ENCODE measurements around the gene SPATA31D4.
"Not testable (repeated sequence)": the region's sequence is repeated elsewhere in the genome, so short reads cannot be mapped to it uniquely, and the experiment has no call there.

The SPATA31D4 gene

DNA sequence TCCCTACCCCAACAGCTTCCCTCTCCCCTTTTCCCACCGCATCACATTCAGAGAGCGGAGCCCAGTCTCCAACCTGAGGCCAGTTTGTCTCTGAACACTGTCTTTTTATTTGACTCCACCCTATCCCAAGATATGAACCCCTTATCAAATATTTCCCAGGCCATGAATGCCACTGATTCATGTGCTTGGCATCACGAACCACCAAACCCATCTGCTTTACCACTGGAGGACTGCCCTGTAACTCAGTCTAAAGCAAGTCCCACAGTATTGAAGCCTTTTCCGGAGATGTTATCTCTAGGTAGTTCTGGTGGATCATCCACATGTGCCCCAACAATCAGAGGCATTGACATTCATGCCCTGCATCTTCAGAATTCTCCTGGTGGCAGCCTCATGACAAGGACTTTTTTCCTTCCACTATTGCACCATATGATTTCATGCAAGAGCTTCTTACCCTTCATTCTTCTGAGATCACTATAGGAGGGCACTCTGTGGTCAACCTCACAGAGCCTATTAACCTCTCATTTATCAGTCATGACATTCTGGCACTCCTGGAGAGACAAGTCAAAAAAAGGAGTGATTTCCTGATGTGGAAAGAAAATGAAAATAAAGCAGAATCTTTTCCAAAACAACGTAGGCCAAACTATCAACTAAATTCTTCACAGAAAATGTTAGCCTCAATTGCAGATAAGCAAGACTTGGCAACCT lies 12.3 kb upstream of the SPATA31D4 start:
- TF ChIP-seq ZFX (IDR thresholded peaks at IDR 0.05) = no peak
- no peak for TF ChIP-seq CTCF (conservative IDR thresholded peaks at IDR 0.05)
- H3K27ac ChIP-seq = no peak overlapping the region

GRCh38 chr9:81918507-81918906 lies 9.7 kb upstream of the SPATA31D4 start:
- not testable (repeated sequence) for H3K27ac ChIP-seq

DNA sequence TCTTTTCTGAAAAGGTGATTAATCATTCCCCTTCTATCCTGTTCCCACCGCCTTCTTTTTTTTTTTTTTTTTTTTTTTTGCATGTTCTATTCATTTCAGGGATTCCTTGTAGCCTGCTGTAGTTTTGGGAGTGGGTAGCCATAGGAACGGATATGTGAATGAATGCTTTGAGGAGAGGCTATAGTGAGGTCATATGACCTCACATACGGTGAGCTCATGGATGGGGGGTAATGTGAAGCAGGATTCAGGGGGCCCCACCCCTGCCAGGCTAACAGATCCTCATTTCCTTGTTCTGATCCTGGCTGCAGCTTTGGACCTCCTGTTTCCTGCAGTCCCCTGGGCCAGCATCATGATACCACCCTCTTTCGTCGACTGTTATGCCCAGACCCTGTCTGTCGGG lies 1.9 kb downstream of the SPATA31D4 start:
- not testable (repeated sequence) for H3K27ac ChIP-seq

GRCh38 chr9:81933547-81933946 lies 5.3 kb downstream of the SPATA31D4 start:
- not testable (repeated sequence) for H3K27ac ChIP-seq

- not testable (repeated sequence) for H3K27ac ChIP-seq
Measured at GRCh38 chr9:81943393-81943792, 15.2 kb downstream of the SPATA31D4 start, which contains the start of gene SPATA31D3. Gene SPATA31D3 (plus strand): TSS chr9:81943500. CDS start chr9:81943586, 86 bp downstream.

DNA sequence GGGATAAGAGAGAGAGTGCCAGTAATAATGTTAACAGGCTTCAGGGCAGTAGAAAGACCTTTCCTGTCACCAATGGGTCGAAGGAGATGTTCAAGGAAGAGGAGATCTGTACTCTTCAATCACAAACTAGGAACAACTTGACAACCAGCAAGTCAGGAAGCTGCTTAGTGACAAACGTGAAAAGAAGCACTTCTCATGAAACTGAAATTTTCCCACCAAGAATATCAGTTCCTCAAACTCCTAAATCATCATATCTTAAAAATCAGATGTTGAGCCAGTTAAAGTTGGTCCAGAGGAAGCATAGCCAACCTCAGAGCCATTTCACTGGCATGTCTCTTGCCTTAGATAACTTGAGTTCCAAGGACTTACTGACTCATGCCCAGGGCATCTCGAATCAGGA lies 20.4 kb downstream of the SPATA31D4 start:
- H3K27ac ChIP-seq = not testable (repeated sequence)

- no peak overlapping the region for H3K27ac ChIP-seq
- TF ChIP-seq CTCF (conservative IDR thresholded peaks at IDR 0.05) = no peak
- TF ChIP-seq ZFX (IDR thresholded peaks at IDR 0.05) = no peak
Measured at GRCh38 chr9:81953096-81953495, 24.9 kb downstream of the SPATA31D4 start.

GRCh38 chr9:81955625-81956024 lies 27.4 kb downstream of the SPATA31D4 start:
- no peak overlapping the region for H3K27ac ChIP-seq
- TF ChIP-seq CTCF (conservative IDR thresholded peaks at IDR 0.05) = no peak
- TF ChIP-seq ZFX (IDR thresholded peaks at IDR 0.05) = no peak

DNA sequence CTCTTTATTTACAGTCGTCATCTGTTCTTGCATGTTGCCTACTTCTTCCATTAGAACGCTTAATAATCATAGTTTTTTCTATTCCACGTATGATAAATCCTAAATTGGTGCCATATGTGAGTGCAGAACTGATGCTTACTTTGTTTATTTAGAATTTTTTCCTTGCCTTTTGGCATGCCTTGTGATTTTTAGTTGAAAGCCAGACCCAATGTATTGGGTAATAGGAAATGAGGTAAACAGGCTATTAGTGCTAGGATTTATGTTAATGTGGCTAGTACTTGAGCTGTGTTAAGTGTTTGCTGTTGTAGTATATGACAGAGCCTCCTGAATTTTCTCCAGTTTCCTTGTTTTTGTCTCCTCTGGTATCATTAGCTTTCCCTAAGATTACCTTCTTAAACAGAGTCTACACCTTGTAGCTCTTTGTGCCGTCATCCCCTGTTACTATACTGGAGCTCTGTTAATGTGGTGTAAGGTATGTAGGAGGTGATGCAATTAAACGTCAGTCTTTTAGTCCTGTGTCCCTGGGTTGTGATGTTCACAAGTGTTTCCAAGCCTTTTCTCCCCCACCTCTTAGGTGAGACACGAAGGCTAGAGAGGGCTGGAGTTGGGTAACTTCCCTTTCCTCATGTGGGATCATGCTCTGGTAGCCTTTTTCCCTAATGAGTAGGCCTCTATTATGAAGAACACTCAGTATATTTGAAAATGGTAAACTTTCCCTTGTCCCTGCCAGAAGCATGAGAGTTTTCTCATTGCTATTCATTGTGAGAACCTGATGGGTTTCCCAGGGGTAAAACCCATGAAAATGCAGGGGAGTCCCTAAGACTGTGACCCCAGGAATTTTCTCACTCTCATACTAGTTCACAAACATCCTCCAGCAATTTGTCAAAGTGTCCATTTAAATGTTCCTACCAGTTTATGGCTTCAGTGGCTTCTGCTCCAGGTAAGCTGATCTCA lies 36.3 kb downstream of the SPATA31D4 start:
- no peak for TF ChIP-seq CTCF (conservative IDR thresholded peaks at IDR 0.05)
- TF ChIP-seq ZFX (IDR thresholded peaks at IDR 0.05) = no peak

GRCh38 chr9:81968026-81968425 lies 39.8 kb downstream of the SPATA31D4 start:
- TF ChIP-seq CTCF (conservative IDR thresholded peaks at IDR 0.05) (no peak), ZFX (IDR thresholded peaks at IDR 0.05) (no peak)

More for the DNA sequence above, 36.3 kb downstream of the SPATA31D4 start:
- no peak overlapping the region for H3K27ac ChIP-seq

More at GRCh38 chr9:81968026-81968425, 39.8 kb downstream of the SPATA31D4 start:
- no peak overlapping the region for H3K27ac ChIP-seq

All from C4-2B (cell line).